ENCODE data around the gene WNT7B. TPM values are rescaled to one million over a fixed set of nuclear protein-coding genes. Genes with fewer than 3 reads are reported as not detected.

The WNT7B gene
- total RNA-seq, 4 donors from 2014 or later = 0.28 to 0.48 TPM; not detected in 2

- ATAC-seq (ENCODE audit: low FRiP score) (no peak), DNase-seq (ENCODE audit: low spot score) (no peak)
- no peak for TF ChIP-seq CTCF (IDR thresholded peaks at IDR 0.05)
These were observed 35.4 kb upstream of the WNT7B start for GRCh38 chr22:46012182-46012880.

- TF ChIP-seq CTCF (IDR thresholded peaks at IDR 0.05) = no peak
- ATAC-seq (ENCODE audit: low FRiP score) (no peak), DNase-seq (ENCODE audit: low spot score) (no peak)
These were observed 34.7 kb upstream of the WNT7B start for GRCh38 chr22:46011627-46012181.

- ATAC-seq (ENCODE audit: low FRiP score) (no peak), DNase-seq (ENCODE audit: low spot score) (no peak)
- TF ChIP-seq CTCF (IDR thresholded peaks at IDR 0.05) = no peak
These were observed 34.1 kb upstream of the WNT7B start for GRCh38 chr22:46010951-46011626.

GRCh38 chr22:46010207-46010867, 33.4 kb upstream of the WNT7B start:
- TF ChIP-seq CTCF (IDR thresholded peaks at IDR 0.05) = no peak
- DNase-seq (ENCODE audit: low spot score) (no peak), ATAC-seq (ENCODE audit: low FRiP score) (no peak)

- TF ChIP-seq CTCF (IDR thresholded peaks at IDR 0.05) = no peak
- ATAC-seq (ENCODE audit: low FRiP score) (no peak), DNase-seq (ENCODE audit: low spot score) (no peak)
These were observed 32.8 kb upstream of the WNT7B start for GRCh38 chr22:46009730-46010129.

GRCh38 chr22:46008836-46009596, 32.1 kb upstream of the WNT7B start:
- TF ChIP-seq CTCF (IDR thresholded peaks at IDR 0.05) = no peak
- DNase-seq (ENCODE audit: low spot score) (no peak), ATAC-seq (ENCODE audit: low FRiP score) (no peak)

All from omental fat pad (tissue), 4 donors.